ENCODE measurements around the gene EPM2A.

GRCh38 chr6:145699462-145699861 is 35.9 kb downstream of the EPM2A start:
- no peak for TF ChIP-seq POLR2A (IDR thresholded peaks at IDR 0.05; ENCODE audit: low read depth, low read length)
- no peak for TF ChIP-seq POLR2AphosphoS5 (IDR thresholded peaks at IDR 0.05; ENCODE audit: low read depth, low read length)
- no peak for TF ChIP-seq TAF1 (IDR thresholded peaks at IDR 0.05; ENCODE audit: borderline replicate concordance, low read depth, low read length)
